GM12874 (cell line): Measurements from ENCODE around the gene WDFY2.

Experiments
- CTCF ChIP-seq: IDR thresholded peaks from 2 replicates; pipeline ENCODE4 v1.5.1; 2011; ENCODE audit warnings: low read depth, mild to moderate bottlenecking, control low read depth, low read length, moderate library complexity; ENCODE audit not compliant: insufficient read depth

WDFY2 gene

GRCh38 chr13:51811920-51812451 lies 227.7 kb downstream of the WDFY2 start:
- no peak for TF ChIP-seq CTCF

GRCh38 chr13:51814071-51814470 lies 229.8 kb downstream of the WDFY2 start:
- TF ChIP-seq CTCF, result no peak

GRCh38 chr13:51814825-51815650 lies 230.8 kb downstream of the WDFY2 start:
- TF ChIP-seq CTCF, result peak; percentile 81

- TF ChIP-seq CTCF, result no peak
Observed at GRCh38 chr13:51815848-51816247, 231.6 kb downstream of the WDFY2 start.

GRCh38 chr13:51816604-51817249 lies 232.5 kb downstream of the WDFY2 start:
- no peak for TF ChIP-seq CTCF
